ENCODE results near the gene CFAP20DC.

Gene CFAP20DC

GRCh38 chr3:58798312-58798711, 251.5 kb downstream of the CFAP20DC start:
- DNase-seq: no peak

- no peak for DNase-seq
Measured at GRCh38 chr3:58794750-58795149, 255.1 kb downstream of the CFAP20DC start.

- DNase-seq: no peak
Measured at GRCh38 chr3:58793938-58794337, 255.9 kb downstream of the CFAP20DC start.

- no peak for DNase-seq
Measured at GRCh38 chr3:58792921-58793451, 256.8 kb downstream of the CFAP20DC start.

- DNase-seq: no peak
Measured at GRCh38 chr3:58789385-58789784, 260.4 kb downstream of the CFAP20DC start.

- DNase-seq: no peak
Measured at GRCh38 chr3:58784888-58785287, 264.9 kb downstream of the CFAP20DC start.

- no peak for DNase-seq
Measured at GRCh38 chr3:58784425-58784824, 265.4 kb downstream of the CFAP20DC start.

- DNase-seq: no peak
Measured at GRCh38 chr3:58783845-58784244, 266.0 kb downstream of the CFAP20DC start.

GRCh38 chr3:58779934-58780333, 269.9 kb downstream of the CFAP20DC start:
- no peak for DNase-seq

- no peak for DNase-seq
Measured at GRCh38 chr3:58776231-58776630, 273.6 kb downstream of the CFAP20DC start.

GRCh38 chr3:58772462-58772861, 277.4 kb downstream of the CFAP20DC start:
- no peak for DNase-seq

- DNase-seq: no peak
Measured at GRCh38 chr3:58769065-58769464, 280.8 kb downstream of the CFAP20DC start.

- DNase-seq: no peak
Measured at GRCh38 chr3:58766587-58767282, 283.1 kb downstream of the CFAP20DC start.

- DNase-seq: no peak
Measured at GRCh38 chr3:58755150-58755549, 294.7 kb downstream of the CFAP20DC start.

GRCh38 chr3:58754074-58754473, 295.8 kb downstream of the CFAP20DC start:
- DNase-seq: no peak

- no peak for DNase-seq
Measured at GRCh38 chr3:58751882-58752567, 297.8 kb downstream of the CFAP20DC start.

- DNase-seq: no peak
Measured at GRCh38 chr3:58751235-58751634, 298.6 kb downstream of the CFAP20DC start.

- no peak for DNase-seq
Measured at GRCh38 chr3:58749948-58750347, 299.9 kb downstream of the CFAP20DC start.

- no peak for DNase-seq
Measured at GRCh38 chr3:58748024-58748423, 301.8 kb downstream of the CFAP20DC start.

- no peak for DNase-seq
Measured at GRCh38 chr3:58746758-58747157, 303.1 kb downstream of the CFAP20DC start.

GRCh38 chr3:58743296-58743695, 306.5 kb downstream of the CFAP20DC start:
- DNase-seq: no peak

- no peak for DNase-seq
Measured at GRCh38 chr3:58742239-58742638, 307.6 kb downstream of the CFAP20DC start.

- DNase-seq: no peak
Measured at GRCh38 chr3:58737644-58738043, 312.2 kb downstream of the CFAP20DC start.

GRCh38 chr3:58731673-58732072, 318.2 kb downstream of the CFAP20DC start:
- no peak for DNase-seq
